Neuron (in vitro differentiated cells): ENCODE data around the gene MATCAP1.

Experiments
- H2AFZ ChIP-seq: one replicate; pipeline ENCODE4 v1.6.1; 2013; ENCODE audit warnings: low read depth, mild to moderate bottlenecking, inconsistent platforms, low read length, moderate library complexity
- H3K27me3 ChIP-seq: one replicate; pipeline ENCODE4 v1.6.1; 2013; ENCODE audit warnings: low read length; ENCODE audit not compliant: insufficient read depth
- H3K36me3 ChIP-seq: one replicate; pipeline ENCODE4 v1.6.1; 2013; ENCODE audit warnings: low read length; ENCODE audit not compliant: insufficient read depth
- H3K4me1 ChIP-seq: one replicate; pipeline ENCODE4 v1.6.1; 2013; ENCODE audit warnings: low read length; ENCODE audit not compliant: insufficient read depth
- H3K4me3 ChIP-seq: 2 replicates; pipeline ENCODE4 v1.5.1; 2013; ENCODE audit warnings: mild to moderate bottlenecking, low read length, moderate library complexity
- H3K9me3 ChIP-seq: one replicate; pipeline ENCODE4 v1.6.1; 2013; ENCODE audit warnings: low read length

MATCAP1 gene

GRCh38 chr16:67148656-67149275, 35.0 kb downstream of the MATCAP1 start:
- Histone ChIP-seq H3K9me3 (peaks cover 10% of the 10 kb centered on the region), H3K36me3 (peaks cover 51% of the 10 kb centered on the region), H2AFZ (no peak overlapping the region), H3K4me1 (no peaks in the 10 kb centered on the region), H3K27me3 (peaks cover 20% of the 10 kb centered on the region), H3K4me3 (no peak overlapping the region)

GRCh38 chr16:67148221-67148620, 35.5 kb downstream of the MATCAP1 start:
- Histone ChIP-seq H3K36me3 (peaks cover 56% of the 10 kb centered on the region), H2AFZ (no peak overlapping the region), H3K27me3 (peaks cover 18% of the 10 kb centered on the region)

DNA sequence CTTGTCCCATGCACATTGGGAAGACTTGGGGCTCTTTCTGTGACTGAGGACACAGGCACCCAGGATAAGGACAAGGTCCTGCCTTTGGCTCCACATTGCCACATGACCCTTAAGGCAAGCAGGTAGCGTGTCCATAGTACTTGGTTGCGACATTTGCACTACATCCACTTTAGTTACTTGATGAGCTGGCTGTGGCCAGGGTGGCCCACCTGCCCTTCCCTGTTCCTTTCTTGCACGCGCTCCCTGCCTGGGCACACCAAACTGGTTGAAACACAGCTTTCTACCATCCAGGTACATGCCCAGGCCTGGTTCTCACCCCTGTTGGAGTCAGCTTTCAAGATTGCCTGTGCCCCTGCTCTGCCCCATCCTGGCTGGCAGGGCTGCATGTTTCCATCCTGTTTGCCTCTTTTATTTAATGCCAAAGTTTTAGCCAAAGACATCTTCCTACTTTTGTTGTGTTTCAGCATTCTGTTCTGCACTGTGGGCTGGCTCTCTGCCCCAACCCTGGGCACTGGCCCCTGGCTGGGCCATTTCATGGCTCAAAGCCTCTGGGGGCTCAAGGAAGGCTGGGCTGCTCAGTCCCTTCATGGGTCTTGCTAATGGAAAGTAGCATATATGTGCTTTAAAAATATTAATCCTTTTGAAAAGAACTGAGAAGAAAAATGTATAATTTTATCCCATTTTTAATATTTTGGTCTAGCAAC, 36.2 kb downstream of the MATCAP1 start:
- Histone ChIP-seq H3K36me3 (peaks cover 62% of the 10 kb centered on the region), H3K4me3 (no peak overlapping the region), H2AFZ (no peak overlapping the region), H3K27me3 (peaks cover 12% of the 10 kb centered on the region), H3K4me1 (no peaks in the 10 kb centered on the region), H3K9me3 (peaks cover 10% of the 10 kb centered on the region)

More at GRCh38 chr16:67148221-67148620, 35.5 kb downstream of the MATCAP1 start:
- Histone ChIP-seq H3K4me1 (no peaks in the 10 kb centered on the region), H3K4me3 (no peak overlapping the region), H3K9me3 (peaks cover 10% of the 10 kb centered on the region)

- H3K9me3 ChIP-seq: peaks cover 10% of the 10 kb centered on the region
- no peaks in the 10 kb centered on the region for H3K4me1 ChIP-seq
- peaks cover 8% of the 10 kb centered on the region for H3K27me3 ChIP-seq
- no peak overlapping the region for H3K4me3 ChIP-seq
- H3K36me3 ChIP-seq: peaks cover 70% of the 10 kb centered on the region
- no peak overlapping the region for H2AFZ ChIP-seq
Measured at GRCh38 chr16:67146523-67147357, 37.0 kb downstream of the MATCAP1 start.

DNA sequence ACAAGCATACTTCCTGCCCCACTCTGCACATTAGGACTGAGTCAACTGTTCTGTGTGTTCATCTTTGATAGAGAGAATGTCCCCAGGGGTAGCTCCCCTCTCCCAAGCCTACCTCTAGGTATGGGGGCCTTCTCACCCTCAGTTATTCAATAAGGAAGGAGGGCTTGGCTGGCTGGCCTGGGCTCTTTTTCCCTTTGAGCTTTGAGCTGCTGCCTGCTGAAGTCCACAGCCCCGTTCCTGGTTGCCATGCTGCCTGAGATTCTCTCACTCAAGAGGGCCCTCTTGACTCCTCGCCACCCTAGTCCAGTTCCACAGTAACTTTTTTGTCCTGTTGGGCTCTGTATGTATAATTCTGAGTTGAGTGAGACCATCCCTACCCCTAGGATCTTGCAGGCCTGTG, 38.0 kb downstream of the MATCAP1 start:
- Histone ChIP-seq H3K9me3 (peaks cover 12% of the 10 kb centered on the region), H3K36me3 (peaks cover 80% of the 10 kb centered on the region), H2AFZ (no peak overlapping the region), H3K4me1 (no peaks in the 10 kb centered on the region), H3K4me3 (no peak overlapping the region), H3K27me3 (no peaks in the 10 kb centered on the region)

DNA sequence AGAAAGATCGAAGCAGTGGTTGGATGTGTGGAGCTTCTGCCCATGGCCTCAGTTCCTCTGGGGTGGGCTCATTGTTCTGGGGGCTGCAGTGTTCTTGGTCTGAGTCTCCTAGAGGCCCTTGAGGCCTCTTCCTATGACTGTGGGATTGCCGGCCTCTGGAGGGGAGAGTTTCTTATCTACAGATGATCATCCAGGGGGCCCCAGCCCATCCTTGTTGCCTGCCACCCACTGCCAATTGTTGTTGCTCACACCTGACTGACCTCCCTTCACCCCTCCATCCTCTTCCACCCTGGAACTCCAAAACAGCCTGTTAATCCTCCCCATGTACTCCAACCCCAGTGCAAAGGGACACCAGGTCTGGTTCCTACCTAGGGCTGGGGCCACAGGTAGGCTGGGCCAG, 38.8 kb downstream of the MATCAP1 start:
- peaks cover 87% of the 10 kb centered on the region for H3K36me3 ChIP-seq

DNA sequence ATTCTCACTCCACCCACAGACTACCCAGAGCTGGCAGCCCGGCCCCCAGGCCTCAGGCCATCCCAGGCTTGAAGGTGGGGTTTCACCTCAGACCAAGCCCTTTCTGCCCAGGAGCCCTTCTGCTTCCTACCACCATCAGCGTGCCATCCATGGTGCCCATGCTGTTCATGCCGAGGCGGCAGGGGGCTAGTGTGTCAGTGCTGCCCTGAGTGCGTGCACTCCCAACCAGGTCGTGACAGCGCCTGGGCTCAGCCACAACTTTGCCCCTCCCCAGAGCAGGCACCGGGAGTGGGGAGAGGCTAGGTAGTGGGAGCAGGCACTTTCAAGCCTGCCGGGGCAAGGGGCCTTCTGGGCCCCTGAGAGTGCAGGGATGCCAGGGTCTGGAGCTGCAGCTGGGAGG, 41.4 kb downstream of the MATCAP1 start:
- no peaks in the 10 kb centered on the region for H3K4me1 ChIP-seq
- no peak overlapping the region for H3K4me3 ChIP-seq
- no peaks in the 10 kb centered on the region for H3K27me3 ChIP-seq
- H3K36me3 ChIP-seq: peaks cover 96% of the 10 kb centered on the region
- H3K9me3 ChIP-seq: peaks cover 2% of the 10 kb centered on the region
- H2AFZ ChIP-seq: no peak overlapping the region

More for the DNA sequence above, 38.8 kb downstream of the MATCAP1 start:
- no peak overlapping the region for H3K4me3 ChIP-seq
- H2AFZ ChIP-seq: no peak overlapping the region
- no peaks in the 10 kb centered on the region for H3K27me3 ChIP-seq
- H3K4me1 ChIP-seq: no peaks in the 10 kb centered on the region
- H3K9me3 ChIP-seq: peaks cover 12% of the 10 kb centered on the region

- peaks cover 90% of the 10 kb centered on the region for H3K36me3 ChIP-seq
- peaks cover 2% of the 10 kb centered on the region for H3K9me3 ChIP-seq
- no peak overlapping the region for H3K4me3 ChIP-seq
- H2AFZ ChIP-seq: no peak overlapping the region
- H3K4me1 ChIP-seq: no peaks in the 10 kb centered on the region
- H3K27me3 ChIP-seq: no peaks in the 10 kb centered on the region
Measured at GRCh38 chr16:67141391-67141790, 42.4 kb downstream of the MATCAP1 start.

GRCh38 chr16:67137605-67138004, 46.2 kb downstream of the MATCAP1 start:
- peaks cover 81% of the 10 kb centered on the region for H3K36me3 ChIP-seq
- peaks cover 4% of the 10 kb centered on the region for H3K9me3 ChIP-seq
- no peaks in the 10 kb centered on the region for H3K27me3 ChIP-seq
- H3K4me1 ChIP-seq: no peaks in the 10 kb centered on the region
- H3K4me3 ChIP-seq: no peak overlapping the region
- no peak overlapping the region for H2AFZ ChIP-seq

- Histone ChIP-seq H3K27me3 (no peaks in the 10 kb centered on the region), H3K9me3 (peaks cover 2% of the 10 kb centered on the region), H3K4me1 (no peaks in the 10 kb centered on the region), H3K36me3 (peaks cover 56% of the 10 kb centered on the region), H3K4me3 (no peak overlapping the region), H2AFZ (no peak overlapping the region)
Measured at GRCh38 chr16:67129422-67129821, 54.3 kb downstream of the MATCAP1 start.

GRCh38 chr16:67128887-67129286, 54.9 kb downstream of the MATCAP1 start:
- Histone ChIP-seq H3K4me1 (no peaks in the 10 kb centered on the region), H3K36me3 (peaks cover 50% of the 10 kb centered on the region)

DNA sequence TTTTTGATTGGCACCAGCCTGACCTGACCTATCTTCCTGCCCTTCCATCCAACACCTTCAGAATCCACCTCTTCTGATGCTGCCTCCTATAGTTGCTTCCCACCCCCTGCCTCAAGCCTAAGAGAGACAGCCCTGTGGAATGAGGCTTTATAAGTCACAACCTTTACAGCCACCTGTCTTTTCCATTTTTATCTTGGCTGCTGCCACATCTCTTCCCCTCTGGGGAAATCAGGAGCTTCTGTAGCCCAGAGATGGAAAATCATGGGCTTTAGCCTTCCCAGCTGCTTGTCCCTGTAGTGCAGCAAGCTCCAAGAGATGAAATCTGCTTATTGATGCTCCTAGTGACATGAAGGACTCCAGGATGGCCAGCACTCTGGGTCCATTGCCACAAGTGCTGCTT, 55.3 kb downstream of the MATCAP1 start:
- Histone ChIP-seq H3K4me3 (no peak overlapping the region), H3K36me3 (peaks cover 53% of the 10 kb centered on the region), H3K9me3 (no peaks in the 10 kb centered on the region), H3K27me3 (no peaks in the 10 kb centered on the region), H3K4me1 (no peaks in the 10 kb centered on the region), H2AFZ (no peak overlapping the region)

More at GRCh38 chr16:67128887-67129286, 54.9 kb downstream of the MATCAP1 start:
- Histone ChIP-seq H2AFZ (no peak overlapping the region), H3K27me3 (no peaks in the 10 kb centered on the region), H3K4me3 (no peak overlapping the region), H3K9me3 (no peaks in the 10 kb centered on the region)
